Activated T-cell treated with anti-CD3 and anti-CD28 coated beads for 4 hours (primary cell): ENCODE data around the gene ASF1B.
A peak's percentile ranks its signal among the peaks of the same experiment; 100 is the strongest.

ENCODE experiments used
- DNase-seq: peaks from one replicate; pipeline ENCODE4 v3.0.0-alpha.2; 2020

The ASF1B gene

GRCh38 chr19:14080887-14081796 is 55.2 kb downstream of the ASF1B start:
- DNase-seq: peak; percentile 99

- DNase-seq: no peak
These were observed 58.0 kb downstream of the ASF1B start for GRCh38 chr19:14078411-14078810.

- DNase-seq: no peak
These were observed 62.2 kb downstream of the ASF1B start for GRCh38 chr19:14073925-14074838.

GRCh38 chr19:14073261-14073924 is 63.0 kb downstream of the ASF1B start:
- DNase-seq: peak; percentile 58

GRCh38 chr19:14072535-14073260 is 63.7 kb downstream of the ASF1B start, which contains the start of gene MISP3:
Gene MISP3 (plus strand): TSS chr19:14072786. CDS start chr19:14073310, 524 bp downstream.
- no peak for DNase-seq

- DNase-seq: no peak
These were observed 65.9 kb downstream of the ASF1B start for GRCh38 chr19:14070268-14071050.
